Right ventricle myocardium superior (tissue), 1 donor: ENCODE data around the gene RAB8B. TPM values are rescaled to one million over a fixed set of nuclear protein-coding genes. Genes with fewer than 3 reads are reported as not detected.

Experiments used
- ATAC-seq: fragments of 200-7000 bp; cut with Tn5 transposase; one replicate; pipeline ENCODE4 v1.9.1; 2020; ENCODE audit warnings: mild to moderate bottlenecking; ENCODE audit not compliant: poor library complexity
- DNase-seq: peaks from one replicate; pipeline ENCODE4 v3.0.0-alpha.2; 2020
- intact Hi-C: fragments of 100-400 bp; cut with DNase I; formaldehyde crosslinking; loops from one replicate; pipeline ENCODE4 v1.11.2; 2022
- total RNA-seq: library from RNA; stranded (reverse); fragmentation: NEBNext Ultra II Directional; extraction: Animal tissue kit (Norgen Biotek cat#: 25700); gene quantifications from one replicate; pipeline ENCODE4 v1.2.1, GENCODE V29; 2021
- donor health status: DM: no; HTN: yes; CAD: no; lungs with severe emphysema.

The RAB8B gene
- total RNA-seq, 1 donor from 2014 or later, result 10.0 TPM

DNA sequence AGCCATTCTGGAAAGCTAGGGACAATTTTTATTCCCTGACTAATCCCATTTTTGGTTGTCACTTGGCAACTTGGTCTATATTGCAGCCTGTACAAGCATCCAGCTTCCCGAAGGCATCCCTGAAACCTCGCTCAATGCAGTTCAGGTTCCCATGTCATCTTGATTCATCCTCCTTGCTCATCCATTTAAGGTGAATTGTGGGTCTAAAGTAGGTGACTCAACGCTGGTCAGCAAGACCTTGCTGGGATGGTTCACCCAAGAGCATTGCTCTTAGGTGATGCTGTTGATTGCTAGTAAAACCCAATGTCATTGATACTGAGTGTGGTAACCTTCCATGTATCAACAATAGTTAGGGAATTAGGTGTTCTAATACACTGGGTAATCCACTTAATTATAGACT lies 13.1 kb upstream of the RAB8B start:
- no peak for DNase-seq
- ATAC-seq, result no peak
- intact Hi-C loops, result no loop called here

DNA sequence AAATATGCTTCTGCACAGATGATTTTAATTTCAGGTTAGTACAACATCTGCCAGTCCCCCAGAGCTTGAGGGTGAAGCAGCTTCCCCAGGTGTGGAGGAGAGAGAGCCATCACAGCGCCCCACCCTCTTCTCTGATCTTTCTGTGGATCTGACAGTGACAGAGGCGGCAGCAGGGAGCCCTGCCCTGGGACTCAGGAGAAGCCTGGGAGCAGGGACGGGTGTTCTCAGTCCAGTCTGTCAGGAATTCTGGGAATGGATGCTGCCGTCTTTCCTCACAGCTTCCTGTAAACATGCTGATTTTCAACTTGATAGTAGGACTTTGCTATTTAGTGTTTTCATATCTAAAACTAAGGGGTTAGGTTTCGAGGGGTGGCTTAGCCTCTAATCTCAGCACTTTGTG lies 11.4 kb upstream of the RAB8B start:
- no peak for DNase-seq
- ATAC-seq, result no peak
- intact Hi-C loops, result no loop called here

DNA sequence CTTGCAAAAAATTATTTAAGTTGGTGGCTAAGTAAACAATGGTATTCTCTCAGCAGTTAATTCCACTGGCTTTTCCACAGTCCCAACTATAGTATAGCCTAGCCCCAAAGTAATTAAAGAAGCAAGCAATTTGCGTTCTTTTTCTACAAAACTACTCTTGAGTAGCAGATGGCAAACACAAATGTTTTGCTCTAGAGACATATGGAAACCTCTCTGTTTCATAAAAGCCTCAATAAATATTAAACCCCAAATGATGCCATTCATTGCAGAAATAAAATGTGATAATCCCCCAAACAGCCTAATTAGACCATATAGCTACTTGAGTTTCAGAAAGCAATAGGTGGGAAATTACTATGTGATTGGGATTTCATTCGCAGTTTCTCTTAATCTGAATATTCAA lies 8.7 kb upstream of the RAB8B start:
- DNase-seq (no peak), ATAC-seq (no peak)
- intact Hi-C loops, result no loop called here

GRCh38 chr15:63181648-63182047 lies 7.8 kb upstream of the RAB8B start:
- ATAC-seq (no peak), DNase-seq (no peak)
- intact Hi-C loops, result no loop called here

GRCh38 chr15:63185206-63185605 lies 4.2 kb upstream of the RAB8B start:
- DNase-seq, result no peak
- intact Hi-C loops, result no loop called here
- no peak for ATAC-seq

DNA sequence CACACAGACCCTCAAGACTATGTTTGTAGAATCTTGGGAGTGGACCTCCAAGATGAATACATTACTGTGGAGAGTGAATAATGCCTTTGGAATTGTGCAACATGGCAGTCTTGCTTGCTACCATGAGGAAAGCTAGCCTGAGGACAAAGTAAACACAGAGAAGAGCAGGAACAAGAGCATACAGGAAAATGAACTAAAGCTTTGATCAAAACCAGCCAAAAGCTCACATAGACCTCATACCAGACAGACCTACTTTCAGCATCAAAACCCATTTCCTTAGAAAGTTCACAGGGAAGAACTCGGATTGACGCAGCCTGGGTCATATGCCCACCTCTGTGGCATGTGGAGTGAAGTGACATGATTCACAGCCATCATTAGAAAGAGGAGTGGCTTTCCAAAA lies 3.3 kb upstream of the RAB8B start:
- intact Hi-C loops, result no loop called here
- DNase-seq (no peak), ATAC-seq (no peak)

DNA sequence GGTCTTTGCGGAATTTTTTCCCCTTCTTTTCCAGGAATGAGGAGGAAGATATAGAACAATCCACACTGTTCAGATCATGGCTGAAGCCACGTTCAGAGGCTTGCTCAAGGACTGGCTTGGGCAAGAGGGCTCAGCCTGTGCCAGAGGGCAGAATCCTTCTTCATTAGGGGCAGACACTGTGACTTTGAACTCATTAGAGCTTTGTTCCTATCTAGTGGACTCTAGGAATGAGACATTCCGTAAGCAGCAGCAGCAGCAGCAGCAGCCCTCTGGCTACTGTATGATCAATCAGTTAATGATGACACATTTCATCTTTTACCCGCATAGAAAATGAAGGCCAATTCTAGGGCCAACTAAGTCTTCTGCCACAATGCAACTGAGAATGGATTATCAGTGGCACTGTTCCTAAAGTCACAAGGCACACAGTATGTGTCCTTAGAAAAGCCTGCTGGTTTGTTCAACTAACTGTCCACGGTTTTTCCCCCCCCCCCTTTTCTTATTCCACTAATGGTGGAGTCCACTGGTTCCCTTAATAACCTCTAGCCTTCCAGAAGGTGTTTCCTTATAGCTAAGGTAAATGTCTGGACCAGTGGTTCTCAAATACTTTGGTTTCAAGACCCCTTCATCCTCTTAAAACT lies 1.7 kb upstream of the RAB8B start:
- intact Hi-C loops, result no loop called here
- no peak for DNase-seq
- ATAC-seq, result no peak

GRCh38 chr15:63188247-63188925 lies 1.0 kb upstream of the RAB8B start:
- intact Hi-C loops, result no loop called here
- DNase-seq, result no peak
- ATAC-seq, result no peak

DNA sequence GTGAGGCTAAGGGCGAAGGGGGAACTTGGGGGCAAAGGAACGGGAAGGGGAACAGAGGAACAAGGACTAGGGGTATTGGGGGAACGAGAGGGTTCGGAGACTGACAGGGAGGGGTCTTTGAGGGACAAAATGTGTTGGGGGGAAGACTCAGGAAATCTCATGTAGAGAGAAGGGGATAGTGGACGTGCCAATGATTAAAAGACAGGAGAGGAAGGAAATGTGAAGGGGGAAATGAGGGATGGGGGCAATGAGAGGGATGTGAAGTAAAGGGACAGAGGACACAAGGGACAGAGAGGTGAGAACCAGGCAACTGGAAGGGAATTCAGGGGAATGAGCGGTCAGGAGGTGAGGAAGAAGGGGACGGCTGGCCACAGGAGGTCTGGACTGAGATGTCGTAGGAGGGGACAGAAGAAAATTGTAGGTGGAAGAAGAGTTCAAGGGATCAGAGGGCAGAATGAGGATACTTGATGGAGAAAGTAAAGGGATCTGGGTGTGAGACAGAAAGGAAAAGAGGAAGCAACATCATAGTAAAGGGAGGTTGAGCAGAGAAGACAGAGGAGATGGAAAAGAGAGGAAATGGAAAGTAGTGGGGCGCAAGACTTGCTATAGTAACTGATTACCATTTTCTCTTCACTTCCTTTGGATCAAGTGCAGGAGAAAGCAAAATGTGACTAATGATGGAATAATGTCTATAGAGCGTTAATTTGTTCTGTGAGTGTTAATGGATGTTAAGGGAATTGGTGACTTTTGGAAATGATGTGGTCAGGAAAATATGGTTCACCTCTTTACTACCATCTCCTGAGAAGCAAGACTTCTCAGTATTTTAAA lies 749 bp downstream of the RAB8B start:
- no peak for DNase-seq
- no peak for ATAC-seq
- intact Hi-C loops, result no loop called here

DNA sequence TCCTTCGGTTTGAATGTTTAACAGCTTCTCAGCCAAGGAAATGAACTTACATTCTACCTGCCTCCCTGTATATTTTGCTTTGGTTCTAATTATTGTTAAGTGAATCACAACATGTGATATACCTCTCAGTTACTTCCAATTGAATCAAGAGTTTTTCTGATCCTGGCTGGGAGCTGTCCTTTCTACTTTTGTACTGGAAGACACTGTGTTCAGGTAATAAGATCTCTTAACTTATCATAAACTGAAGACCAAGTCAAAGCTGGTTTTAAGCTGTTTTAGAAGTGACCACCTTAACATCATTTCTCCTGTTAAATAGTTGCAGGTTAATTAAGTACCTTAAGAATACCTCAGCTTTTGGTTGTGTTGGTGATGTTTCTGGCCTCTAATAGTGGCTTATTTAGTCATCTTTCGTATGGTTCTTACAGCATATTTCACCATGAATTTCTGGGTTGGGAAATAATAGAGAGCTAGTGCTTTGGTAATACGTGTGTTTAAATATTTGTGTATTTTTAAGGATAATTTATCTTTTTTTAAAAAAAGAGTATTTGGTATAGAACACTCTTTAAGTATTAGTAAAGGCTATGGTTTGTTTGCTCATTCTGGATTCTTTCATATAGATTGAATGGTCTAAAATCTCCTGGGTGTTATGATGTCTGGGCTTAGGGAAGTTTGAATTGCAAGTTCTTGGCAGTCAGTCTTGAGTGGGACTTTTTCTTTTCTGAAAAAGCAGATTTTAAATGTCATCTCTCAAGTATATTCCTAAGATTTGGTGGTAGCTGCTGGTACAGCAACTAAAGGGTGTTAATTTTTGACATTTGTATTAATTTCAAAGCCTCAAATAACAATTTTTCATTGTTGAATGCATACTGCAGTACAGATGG lies 1.6 kb downstream of the RAB8B start:
- ATAC-seq, result no peak
- intact Hi-C loops, result no loop called here
- DNase-seq, result no peak

GRCh38 chr15:63191895-63192618 lies 2.7 kb downstream of the RAB8B start:
- ATAC-seq (no peak), DNase-seq (no peak)
- intact Hi-C loops, result no loop called here

DNA sequence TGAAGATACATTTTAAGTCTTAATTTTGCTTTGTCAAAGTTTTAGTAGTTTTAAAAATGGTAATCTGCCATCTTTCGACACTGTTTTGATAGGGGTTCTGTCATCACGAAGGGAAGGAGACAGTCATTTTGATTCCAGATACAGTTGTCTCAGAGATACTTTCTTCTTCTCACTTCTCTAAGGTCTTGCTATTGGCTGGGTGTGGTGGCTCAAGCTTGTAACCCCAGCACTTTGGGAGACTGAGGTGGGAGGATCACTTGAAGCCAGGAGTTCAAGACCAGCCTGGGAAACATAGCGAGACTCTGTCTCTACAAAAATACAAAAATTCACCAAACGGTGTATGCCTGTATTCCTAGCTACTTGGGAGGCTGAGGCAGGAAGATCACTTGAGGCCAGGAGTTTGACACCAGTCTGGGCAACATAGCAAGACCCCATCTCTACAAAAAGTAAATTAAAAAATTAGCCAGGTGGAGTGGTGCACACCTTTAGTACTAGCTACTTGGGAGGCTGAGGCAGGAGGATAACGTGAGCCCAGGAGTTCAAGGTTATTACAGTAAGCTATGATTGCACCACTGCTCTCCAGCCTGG lies 3.3 kb downstream of the RAB8B start:
- ATAC-seq (no peak), DNase-seq (no peak)
- intact Hi-C loops, result no loop called here

- ATAC-seq, result no peak
- no peak for DNase-seq
- intact Hi-C loops, result no loop called here
Measured at GRCh38 chr15:63194302-63194701, 4.9 kb downstream of the RAB8B start.

DNA sequence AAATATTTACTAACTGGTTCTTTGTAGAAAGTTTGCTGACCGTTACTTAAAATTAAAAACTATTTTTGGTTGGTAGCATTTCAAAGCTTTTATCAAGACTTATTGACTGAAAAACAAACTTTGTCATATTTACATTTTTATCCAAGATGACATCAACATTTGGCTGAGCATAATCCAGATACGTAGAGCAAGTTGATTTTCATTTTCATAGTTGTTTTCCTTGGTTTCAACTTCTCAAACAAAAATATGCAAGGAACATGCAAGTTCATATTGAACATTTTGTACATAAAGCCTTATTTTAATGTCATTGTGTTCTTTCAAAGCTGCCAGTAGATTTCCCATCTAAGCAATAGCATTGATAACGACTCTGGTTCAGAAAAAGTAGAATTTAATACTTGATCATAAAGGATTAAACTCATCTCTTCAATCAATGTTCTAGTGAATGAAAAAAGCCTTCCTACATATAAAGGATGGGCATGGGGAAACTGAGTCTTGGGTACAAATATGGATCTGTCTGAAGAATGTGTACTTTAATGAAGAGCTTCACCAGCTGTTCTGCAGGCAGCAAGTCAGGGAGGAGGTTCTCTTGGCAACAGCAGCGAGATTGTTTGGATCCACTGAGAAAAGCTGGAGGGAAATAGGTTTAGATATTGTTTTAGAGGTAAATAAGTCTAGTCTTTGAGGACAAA lies 5.6 kb downstream of the RAB8B start:
- ATAC-seq, result peak; percentile 32
- intact Hi-C loops, result no loop called here

DNA sequence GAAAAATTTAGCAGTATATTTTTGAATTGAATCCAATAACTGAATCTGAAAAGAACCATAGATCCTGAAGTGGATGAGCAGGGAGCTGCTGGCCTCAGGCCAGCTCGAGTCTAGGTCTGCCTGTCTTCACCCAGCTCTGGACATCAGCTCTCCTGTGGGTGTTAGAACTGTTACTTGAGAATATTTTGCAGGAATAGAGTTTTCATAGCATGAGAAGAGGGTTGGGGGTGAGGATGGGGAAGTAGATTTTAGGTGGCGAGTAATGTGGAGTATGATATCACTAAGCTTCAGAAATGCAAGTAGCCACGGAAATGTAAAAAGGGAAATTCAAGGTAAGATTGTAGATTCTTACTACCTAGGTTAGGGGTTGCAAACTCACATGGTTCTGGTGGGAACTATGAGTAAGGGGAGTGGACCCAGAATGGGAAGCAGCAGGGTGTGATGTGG lies 6.2 kb downstream of the RAB8B start:
- DNase-seq (no peak), ATAC-seq (no peak)
- intact Hi-C loops, result no loop called here

More for the DNA sequence above, 5.6 kb downstream of the RAB8B start:
- no peak for DNase-seq

DNA sequence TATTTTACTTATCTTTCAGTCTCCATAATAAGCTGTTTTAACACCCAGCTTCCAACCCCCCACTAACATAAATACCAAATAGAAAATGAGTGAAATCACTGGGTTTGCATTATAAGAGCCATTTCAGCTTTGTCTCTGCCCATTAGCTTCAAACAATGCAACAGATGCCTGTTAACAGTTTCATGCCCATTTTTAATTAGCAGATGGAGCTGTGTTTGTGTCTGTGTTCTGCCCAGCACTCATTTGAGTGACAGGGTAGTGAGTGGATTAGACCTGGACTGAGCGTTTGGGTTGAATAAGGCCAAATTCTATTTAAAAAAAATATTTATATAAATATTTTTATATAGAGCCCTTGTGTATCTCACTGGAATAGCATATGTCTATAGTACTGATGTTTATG lies 7.4 kb downstream of the RAB8B start:
- no peak for DNase-seq
- intact Hi-C loops, result no loop called here
- no peak for ATAC-seq

- no peak for ATAC-seq
- no peak for DNase-seq
- intact Hi-C loops, result no loop called here
Measured at GRCh38 chr15:63197626-63198025, 8.2 kb downstream of the RAB8B start.
